IMR-90 (cell line): ENCODE data around the gene CDK14. TPM values are rescaled to one million over a fixed set of nuclear protein-coding genes. Genes with fewer than 3 reads are reported as not detected.

Experiments
- ATAC-seq: fragments of 200-7000 bp; cut with Tn5 transposase; 2 replicates; pipeline ENCODE4 v1.9.1; 2020; ENCODE audit warnings: low read depth, mild to moderate bottlenecking, moderate library complexity
- BruUV-seq: library from RNA; stranded (reverse); fragments of 400-500 nt; replicated peaks from 2 replicates; lab custom pipeline; 2021; lab: Mats Ljungman, UMichigan
- CTCF ChIA-PET: fragments of 300-600 bp; formaldehyde crosslinking; extraction: SDS; loops from one replicate; lab custom pipeline; 2021; ENCODE audit warnings: antibody characterized with exemption; lab: Yijun Ruan, JAX
- POLR2A ChIA-PET: fragments of 300-600 bp; sonication (Branson Sonifier 250); formaldehyde crosslinking; loops from one replicate; lab custom pipeline; 2022; ENCODE audit warnings: antibody characterized with exemption; ENCODE audit not compliant: unreplicated experiment; lab: Charles Lee
- DNase-seq: peaks from one replicate; pipeline ENCODE4 v3.0.0; 2013
- H2AFZ ChIP-seq: replicated peaks from 2 replicates; pipeline ENCODE3; 2013; ENCODE audit warnings: low read length, mild to moderate bottlenecking; ENCODE audit not compliant: poor library complexity
- H2AK5ac ChIP-seq: 2 replicates; pipeline ENCODE4 v1.6.1; 2013; ENCODE audit warnings: low read depth, low read length, inconsistent platforms
- H2AK9ac ChIP-seq: replicated peaks from 2 replicates; pipeline ENCODE3; 2013; ENCODE audit warnings: mild to moderate bottlenecking, low read depth, low read length, moderate library complexity; ENCODE audit not compliant: poor library complexity
- H2BK120ac ChIP-seq: 2 replicates; pipeline ENCODE4 v1.6.1; 2013; ENCODE audit warnings: low read depth, low read length, inconsistent platforms
- H2BK15ac ChIP-seq: 3 replicates; pipeline ENCODE4 v1.6.1; 2013; ENCODE audit warnings: low read depth, low read length, inconsistent platforms
- H2BK20ac ChIP-seq: 2 replicates; pipeline ENCODE4 v1.6.1; 2013; ENCODE audit warnings: low read depth, mild to moderate bottlenecking, inconsistent platforms, low read length, moderate library complexity
- H2BK5ac ChIP-seq: 2 replicates; pipeline ENCODE4 v1.6.1; 2013; ENCODE audit warnings: mild to moderate bottlenecking, low read depth, low read length, inconsistent platforms; ENCODE audit not compliant: poor library complexity, severe bottlenecking
- H3K14ac ChIP-seq: replicated peaks from 2 replicates; pipeline ENCODE4 v1.6.1; 2013; ENCODE audit warnings: low read depth, low read length, inconsistent platforms
- H3K18ac ChIP-seq: 2 replicates; pipeline ENCODE4 v1.6.1; 2013; ENCODE audit warnings: low read depth, low read length, control low read depth
- H3K23ac ChIP-seq: 2 replicates; pipeline ENCODE4 v1.6.1; 2013; ENCODE audit warnings: low read depth, low read length, inconsistent platforms
- H3K27ac ChIP-seq: 2 replicates; pipeline ENCODE4 v1.5.1; 2013; ENCODE audit warnings: mild to moderate bottlenecking, control low read depth, low read length; ENCODE audit not compliant: insufficient read depth
- H3K27me3 ChIP-seq: 2 replicates; pipeline ENCODE4 v1.6.1; 2013; ENCODE audit warnings: low read length; ENCODE audit not compliant: control insufficient read depth, insufficient read depth
- H3K36me3 ChIP-seq: 2 replicates; pipeline ENCODE4 v1.6.1; 2013; ENCODE audit warnings: low read length, mixed read lengths; ENCODE audit not compliant: control insufficient read depth, insufficient read depth
- H3K4ac ChIP-seq: 2 replicates; pipeline ENCODE4 v1.6.1; 2013; ENCODE audit warnings: low read depth, low read length, inconsistent platforms
- H3K4me1 ChIP-seq: 2 replicates; pipeline ENCODE4 v1.6.1; 2013; ENCODE audit warnings: low read length, mixed read lengths; ENCODE audit not compliant: control insufficient read depth, insufficient read depth
- H3K4me2 ChIP-seq: 2 replicates; pipeline ENCODE4 v1.6.1; 2013; ENCODE audit warnings: low read depth, mild to moderate bottlenecking, control low read depth, low read length, moderate library complexity
- H3K4me3 ChIP-seq: 2 replicates; pipeline ENCODE4 v1.5.1; 2013; ENCODE audit warnings: low read depth, mild to moderate bottlenecking, control low read depth, low read length, moderate library complexity; ENCODE audit not compliant: insufficient read depth
- H3K56ac ChIP-seq: 2 replicates; pipeline ENCODE4 v1.6.1; 2013; ENCODE audit warnings: low read length, inconsistent platforms; ENCODE audit not compliant: insufficient read depth; ENCODE audit errors: extremely low read depth
- H3K79me1 ChIP-seq, 2 experiments: 2 replicates each; pipeline ENCODE4 v1.6.1; 2013; ENCODE audit warnings: low read length in 2 of 2, inconsistent platforms in 1 of 2, low read depth in 1 of 2
- H3K9ac ChIP-seq: 2 replicates; pipeline ENCODE4 v1.6.1; 2013; ENCODE audit warnings: low read depth, low read length, control low read depth
- H3K9me1 ChIP-seq: 2 replicates; pipeline ENCODE4 v1.6.1; 2013; ENCODE audit warnings: low read length, inconsistent platforms; ENCODE audit not compliant: insufficient read depth
- H3K9me3 ChIP-seq: 2 replicates; pipeline ENCODE4 v1.6.1; 2013; ENCODE audit warnings: low read length; ENCODE audit not compliant: control insufficient read depth, insufficient read depth
- H4K20me1 ChIP-seq: 2 replicates; pipeline ENCODE4 v1.6.1; 2013; ENCODE audit warnings: low read length, inconsistent platforms; ENCODE audit not compliant: insufficient read depth
- H4K5ac ChIP-seq: 2 replicates; pipeline ENCODE4 v1.6.1; 2013; ENCODE audit warnings: mild to moderate bottlenecking, low read depth, low read length, control low read depth
- H4K8ac ChIP-seq, 2 experiments: 2 replicates each; pipeline ENCODE4 v1.6.1; 2013; ENCODE audit warnings: low read depth in 2 of 2, low read length in 2 of 2, control low read depth in 1 of 2, inconsistent platforms in 1 of 2
- H4K91ac ChIP-seq: 2 replicates; pipeline ENCODE4 v1.6.1; 2013; ENCODE audit warnings: low read depth, low read length, inconsistent platforms; ENCODE audit not compliant: insufficient read depth
- BHLHE40 ChIP-seq: fragments of 150-350 bp; IDR thresholded peaks from 2 replicates; pipeline ENCODE4 v1.6.1; 2016; ENCODE audit warnings: mild to moderate bottlenecking, low read depth, low read length
- CEBPB ChIP-seq: IDR thresholded peaks from 2 replicates; pipeline ENCODE4 v1.6.1; 2012; ENCODE audit warnings: low read depth, low read length, improper control_type of control experiment
- CHD1 ChIP-seq: IDR thresholded peaks from 2 replicates; pipeline ENCODE4 v1.6.1; 2012; ENCODE audit warnings: low read depth, low read length, improper control_type of control experiment
- CTCF ChIP-seq: conservative IDR thresholded peaks from 2 replicates; pipeline ENCODE4 v1.5.1; 2012; ENCODE audit warnings: mild to moderate bottlenecking, low read depth, low read length, improper control_type of control experiment
- ELK1 ChIP-seq: fragments of 150-350 bp; IDR thresholded peaks from 2 replicates; pipeline ENCODE4 v1.6.1; 2016; ENCODE audit warnings: low read depth, mild to moderate bottlenecking, low read length, moderate library complexity, borderline replicate concordance
- FOS ChIP-seq: fragments of 150-350 bp; IDR thresholded peaks from 2 replicates; pipeline ENCODE4 v1.6.1; 2016; ENCODE audit warnings: low read depth, low read length
- MAFK ChIP-seq: IDR thresholded peaks from 2 replicates; pipeline ENCODE4 v1.6.1; 2012; ENCODE audit warnings: low read depth, low read length, improper control_type of control experiment
- MAZ ChIP-seq: IDR thresholded peaks from 2 replicates; pipeline ENCODE4 v1.6.1; 2012; ENCODE audit warnings: low read depth, mild to moderate bottlenecking, low read length, improper control_type of control experiment, moderate library complexity, borderline replicate concordance
- MXI1 ChIP-seq: IDR thresholded peaks from 2 replicates; pipeline ENCODE4 v1.6.1; 2012; ENCODE audit warnings: low read depth, mild to moderate bottlenecking, low read length, moderate library complexity, borderline replicate concordance
- NFE2L2 ChIP-seq: fragments of 150-350 bp; IDR thresholded peaks from 2 replicates; pipeline ENCODE4 v1.6.1; 2016; ENCODE audit warnings: low read depth, mild to moderate bottlenecking, low read length
- RAD21 ChIP-seq: IDR thresholded peaks from 2 replicates; pipeline ENCODE4 v1.6.1; 2012; ENCODE audit warnings: low read length, improper control_type of control experiment
- RCOR1 ChIP-seq: IDR thresholded peaks from 2 replicates; pipeline ENCODE4 v1.6.1; 2012; ENCODE audit warnings: mild to moderate bottlenecking, low read length, improper control_type of control experiment; ENCODE audit not compliant: insufficient replicate concordance
- RFX5 ChIP-seq: IDR thresholded peaks from 2 replicates; pipeline ENCODE4 v1.8.0; 2012; ENCODE audit warnings: low read depth, mild to moderate bottlenecking, low read length, moderate library complexity
- SMC3 ChIP-seq: fragments of 150-350 bp; IDR thresholded peaks from 2 replicates; pipeline ENCODE4 v1.6.1; 2016; ENCODE audit warnings: low read depth, mild to moderate bottlenecking, antibody characterized with exemption, low read length, moderate library complexity
- USF2 ChIP-seq: fragments of 150-350 bp; IDR thresholded peaks from 2 replicates; pipeline ENCODE4 v1.6.1; 2017; ENCODE audit warnings: mild to moderate bottlenecking, antibody characterized with exemption, low read length, low read depth
- WGBS, 2 experiments: methylation state at CpG; one replicate each; pipeline versions ENCODE4 v1.1.5 to v1.1.7; 2013; ENCODE audit warnings: missing lambda C conversion rate in 2 of 2; ENCODE audit not compliant: insufficient read length in 1 of 2; ENCODE audit errors: extremely low coverage in 2 of 2; 5-methylcytosine and 5-hydroxymethylcytosine counted together
- dilution Hi-C: fragments of 300-500 bp; cut with HindIII; formaldehyde crosslinking; loops from one replicate; pipeline ENCODE4 v1.14.3; 2018; ENCODE audit warnings: low sequenced_read_pairs; ENCODE audit not compliant: unreplicated experiment
- in situ Hi-C: fragments of 300-500 bp; cut with MboI; formaldehyde crosslinking; loops from 3 replicates; pipeline ENCODE4 v1.14.3; 2019; ENCODE audit warnings: low sequenced_read_pairs, inconsistent platforms, mixed read lengths
- intact Hi-C: fragments of 100-400 bp; cut with micrococcal nuclease; formaldehyde crosslinking; loops from 2 replicates; pipeline ENCODE4 v1.10.0; 2022
- polyA plus RNA-seq, 3 experiments: library from polyadenylated mRNA; depleted of rRNA; stranded (reverse); fragments of >200 nt; gene quantifications; 2 replicates each; pipeline ENCODE4 v1.2.3, GENCODE V29; 2012; ENCODE audit warnings: low replicate concordance in 1 of 3
- total RNA-seq: library from RNA; depleted of rRNA; stranded (reverse); fragments of >200 nt; gene quantifications from 2 replicates; pipeline ENCODE4 v1.2.3, GENCODE V29; 2012

CDK14 gene
- total and polyA plus RNA-seq, 2 of the 4 experiments (the other 2 are of a cell fraction) = 10.1 to 29.6 TPM

GRCh38 chr7:90621747-90622140 lies 25.6 kb downstream of the CDK14 start:
- TF ChIP-seq RAD21 (no peak), RCOR1 (no peak), ELK1 (no peak), MAFK (no peak), MXI1 (no peak), RFX5 (no peak), MAZ (no peak), BHLHE40 (no peak), CHD1 (no peak), CTCF (no peak), CEBPB (no peak), NFE2L2 (no peak), SMC3 (no peak), USF2 (no peak), FOS (no peak)
- H3K4ac ChIP-seq = no peak overlapping the region
- no peak overlapping the region for H3K14ac ChIP-seq
- H4K91ac ChIP-seq = no peak overlapping the region
- DNase-seq = no peak
- intact Hi-C loops = no loop called here
- no peak overlapping the region for H3K18ac ChIP-seq
- H3K4me3 ChIP-seq = no peak overlapping the region
- H3K56ac ChIP-seq = no peak overlapping the region
- no CpG with 5 or more reads among the region's 4 CpGs for WGBS, 2 experiments
- no peak overlapping the region for H2BK15ac ChIP-seq
- no peak overlapping the region for H3K23ac ChIP-seq
- dilution Hi-C loops = no loop called here
- no peak overlapping the region for H2AK5ac ChIP-seq
- no peak overlapping the region for H3K27ac ChIP-seq
- H3K27me3 ChIP-seq = no peaks in the 10 kb centered on the region
- no peak overlapping the region for H2BK20ac ChIP-seq
- H3K9ac ChIP-seq = no peak overlapping the region
- no peak overlapping the region for H2AFZ ChIP-seq
- no peak for ATAC-seq
- no peak overlapping the region for H2BK120ac ChIP-seq
- peaks cover 23 to 54% of the 10 kb centered on the region in 2 experiments for H3K79me1 ChIP-seq
- peaks cover 15% of the 10 kb centered on the region for H3K4me1 ChIP-seq
- no peak overlapping the region for H3K4me2 ChIP-seq
- ChIA-PET POLR2A (no interaction called here), CTCF (no interaction called here)
- in situ Hi-C loops = no loop called here
- H3K36me3 ChIP-seq = no peaks in the 10 kb centered on the region
- H2BK5ac ChIP-seq = no peak overlapping the region
- H3K9me3 ChIP-seq = no peaks in the 10 kb centered on the region
- no TSS peak for BruUV-seq
- no peak overlapping the region for H4K5ac ChIP-seq
- H3K9me1 ChIP-seq = peaks cover 9% of the 10 kb centered on the region
- no peak overlapping the region for H2AK9ac ChIP-seq
- no peaks in the 10 kb centered on the region for H4K20me1 ChIP-seq
- no peak overlapping the region for H4K8ac ChIP-seq
